Mucosa of descending colon (tissue), 3 donors: ENCODE results near the gene NMB. TPM values are rescaled to one million over a fixed set of nuclear protein-coding genes. Genes with fewer than 3 reads are reported as not detected.

Experiments
- ATAC-seq: fragments of 200-7000 bp; cut with Tn5 transposase; one replicate; pipeline ENCODE4 v1.9.1; 2020; ENCODE audit warnings: mild to moderate bottlenecking, moderate library complexity
- DNase-seq, 3 donors: peaks; one replicate each; pipeline ENCODE4 v3.0.0-alpha.2; 2020
- H3K36me3 ChIP-seq: fragments of 200-600 bp; one replicate; pipeline ENCODE4 v1.8.0; 2021; ENCODE audit warnings: low read depth, mild to moderate bottlenecking
- H3K4me1 ChIP-seq: fragments of 200-600 bp; one replicate; pipeline ENCODE4 v1.8.0; 2021; ENCODE audit warnings: low read depth, mild to moderate bottlenecking
- H3K4me3 ChIP-seq: fragments of 200-600 bp; one replicate; pipeline ENCODE4 v1.8.0; 2021; ENCODE audit warnings: mild to moderate bottlenecking
- H3K9me3 ChIP-seq: fragments of 200-600 bp; one replicate; pipeline ENCODE4 v1.8.0; 2021; ENCODE audit warnings: mild to moderate bottlenecking
- CTCF ChIP-seq: fragments of 200-600 bp; IDR thresholded peaks from one replicate; pipeline ENCODE4 v1.8.0; 2022; ENCODE audit warnings: antibody characterized with exemption, mild to moderate bottlenecking
- intact Hi-C, 2 donors: fragments of 100-400 bp; cut with DNase I in 1 of 2; cut with micrococcal nuclease in 1 of 2; formaldehyde crosslinking; loops; one replicate each; pipeline versions ENCODE4 v1.11.0 to v1.11.1; 2022; cut with DNase I, micrococcal nuclease
- total RNA-seq, 3 donors: library from RNA; stranded (reverse); fragmentation: NEBNext Ultra II Directional in 2 of 3; extraction: Animal tissue kit (Norgen Biotek cat#: 25700) in 2 of 3; gene quantifications; one replicate each; pipeline versions ENCODE4 v1.2.1 to v1.2.4, GENCODE V29; 2021 to 2023
- donor health status: DM: no; HTN: no; CAD: no; lungs with moderate emphysema.
- donor health status: DM: no; HTN: no; CAD: no.
- donor health status: DM: no; HTN: yes; CAD: no.

NMB gene
- total RNA-seq, 3 donors from 2014 or later = 1.5 to 4.0 (median 3.9) TPM

GRCh38 chr15:84609818-84610525 is 48.0 kb downstream of the NMB start:
- DNase-seq (no peak), ATAC-seq (no peak)
- Histone ChIP-seq H3K36me3 (no peaks in the 10 kb centered on the region), H3K4me3 (no peak overlapping the region), H3K4me1 (peaks cover 15% of the 10 kb centered on the region), H3K9me3 (no peaks in the 10 kb centered on the region)
- intact Hi-C loops = no loop called here
- no peak for TF ChIP-seq CTCF

GRCh38 chr15:84608707-84609284 is 49.2 kb downstream of the NMB start:
- ATAC-seq (no peak), DNase-seq (no peak)
- no peak for TF ChIP-seq CTCF
- no peaks in the 10 kb centered on the region for H3K36me3 ChIP-seq
- no peak overlapping the region for H3K4me3 ChIP-seq
- no peaks in the 10 kb centered on the region for H3K9me3 ChIP-seq
- H3K4me1 ChIP-seq = peaks cover 17% of the 10 kb centered on the region
- intact Hi-C loops = no loop called here

GRCh38 chr15:84606653-84607120 is 51.3 kb downstream of the NMB start:
- H3K4me1 ChIP-seq = peaks cover 17% of the 10 kb centered on the region
- H3K36me3 ChIP-seq = no peaks in the 10 kb centered on the region
- intact Hi-C loops = no loop called here
- ATAC-seq (peak; percentile 92), DNase-seq (peak in 1 of 3 donors; percentile 59)
- no peak for TF ChIP-seq CTCF
- H3K9me3 ChIP-seq = no peaks in the 10 kb centered on the region
- no peak overlapping the region for H3K4me3 ChIP-seq

GRCh38 chr15:84605554-84605882 is 52.5 kb downstream of the NMB start:
- no peak for TF ChIP-seq CTCF
- ATAC-seq (no peak), DNase-seq (no peak)
- H3K4me3 ChIP-seq = no peak overlapping the region
- H3K9me3 ChIP-seq = no peaks in the 10 kb centered on the region
- no peaks in the 10 kb centered on the region for H3K36me3 ChIP-seq
- intact Hi-C loops = no loop called here
- peaks cover 17% of the 10 kb centered on the region for H3K4me1 ChIP-seq

Other genes with a start within 250 kb of the NMB start
- 1 to 10 TPM; 8.6 to 9.4 (median 9.4) TPM for gene ZSCAN2, start 57.2 kb downstream of the NMB start, total RNA-seq
- 10 to 100 TPM; 18.2 to 27.1 (median 24.9) TPM for gene WDR73, start 3.9 kb downstream of the NMB start, total RNA-seq
- gene SEC11A, start 57.9 kb upstream of the NMB start, total RNA-seq = 100 to 1,000 TPM; 112 to 143 (median 119) TPM
- gene ZNF592, start 90.4 kb upstream of the NMB start, total RNA-seq = 10 to 100 TPM; 29.4 to 35.3 (median 33.4) TPM
- gene ALPK3, start 159.2 kb upstream of the NMB start, total RNA-seq = 10 to 100 TPM in 1 of 3 donors, 1 to 10 TPM in 2; 1.3 to 15.3 (median 1.9) TPM
- not detected for gene SLC28A1, start 226.5 kb upstream of the NMB start, total RNA-seq